GM12874 (cell line): ENCODE results near the gene FERD3L.

Experiments
- CTCF ChIP-seq: IDR thresholded peaks from 2 replicates; pipeline ENCODE4 v1.5.1; 2011; ENCODE audit warnings: low read depth, mild to moderate bottlenecking, control low read depth, low read length, moderate library complexity; ENCODE audit not compliant: insufficient read depth

FERD3L gene

DNA sequence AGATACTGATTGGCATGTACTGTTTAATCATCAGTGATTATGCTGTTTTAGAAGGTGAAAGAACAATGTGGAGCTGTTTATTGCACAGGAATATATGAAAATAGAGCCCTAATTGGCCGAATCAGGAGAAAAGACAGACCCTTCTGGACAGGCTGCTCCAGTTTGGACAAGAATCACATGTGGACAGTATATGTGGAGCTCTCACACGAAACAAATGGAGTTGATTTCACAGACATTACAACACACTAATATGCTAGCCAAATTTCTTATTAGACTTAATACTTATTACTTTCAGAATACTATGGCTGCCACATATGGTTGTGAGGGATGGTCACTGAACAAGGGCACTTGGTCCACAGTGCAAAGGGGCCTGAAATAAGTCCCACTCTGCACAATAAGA is 43.3 kb downstream of the FERD3L start:
- TF ChIP-seq CTCF: no peak

DNA sequence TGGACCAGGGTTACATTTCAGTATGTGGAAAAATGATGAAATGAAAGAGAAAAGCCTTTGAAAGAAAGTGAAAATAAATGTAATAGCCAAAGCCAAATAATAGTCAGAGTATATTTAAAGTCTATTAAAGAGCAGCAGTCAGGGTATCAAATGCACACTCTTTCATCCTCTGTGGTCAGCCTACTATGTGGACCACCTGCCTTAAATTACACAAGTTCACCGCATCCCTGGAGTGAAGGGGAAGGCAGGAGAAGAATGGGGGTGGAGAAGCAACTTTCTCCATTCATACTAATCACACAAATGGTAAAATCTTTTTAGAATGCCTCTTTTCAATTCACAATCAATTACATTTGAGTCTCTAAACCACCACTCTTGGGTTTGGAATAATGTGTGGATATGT is 43.7 kb downstream of the FERD3L start:
- no peak for TF ChIP-seq CTCF

GRCh38 chr7:19099924-19100323 is 45.3 kb downstream of the FERD3L start:
- no peak for TF ChIP-seq CTCF

DNA sequence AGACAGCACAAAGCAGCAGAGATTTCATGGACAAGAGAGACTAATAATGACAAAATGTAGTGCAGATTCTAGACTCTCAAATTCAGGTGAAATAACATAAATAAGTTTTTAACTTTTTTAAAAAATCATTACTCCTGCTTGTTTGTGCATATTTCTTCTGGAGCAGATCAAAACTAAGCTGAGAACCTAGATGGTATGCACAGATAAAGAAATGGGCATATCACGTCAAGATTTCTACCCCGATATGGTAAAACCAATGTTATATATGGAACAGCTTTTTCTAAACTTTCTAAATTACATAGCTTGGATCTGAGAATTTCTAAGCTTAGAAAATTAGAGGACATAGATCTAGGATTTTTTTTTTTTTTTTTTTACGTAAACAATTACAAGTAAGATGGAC is 46.0 kb downstream of the FERD3L start:
- no peak for TF ChIP-seq CTCF

GRCh38 chr7:19098510-19098909 is 46.7 kb downstream of the FERD3L start:
- TF ChIP-seq CTCF: no peak

- TF ChIP-seq CTCF: no peak
These were observed 47.8 kb downstream of the FERD3L start for GRCh38 chr7:19097165-19098055.

GRCh38 chr7:19095353-19095860 is 49.8 kb downstream of the FERD3L start:
- TF ChIP-seq CTCF: no peak
